Metanephros (tissue), 2 donors: ENCODE results near the gene PACRG. TPM values are rescaled to one million over a fixed set of nuclear protein-coding genes. Genes with fewer than 3 reads are reported as not detected.

ENCODE experiments used
- small RNA-seq: library from RNA; depleted of rRNA; stranded (forward); fragments of <200 nt; gene quantifications from one replicate; pipeline ENCODE3, GENCODE V24; 2014; ENCODE audit warnings: low replicate concordance
- total RNA-seq: library from RNA; depleted of rRNA; stranded (reverse); fragments of >200 nt; gene quantifications from one replicate; pipeline ENCODE4 v1.2.3, GENCODE V29; 2014

PACRG gene
- total RNA-seq = 13.3 TPM

DNA sequence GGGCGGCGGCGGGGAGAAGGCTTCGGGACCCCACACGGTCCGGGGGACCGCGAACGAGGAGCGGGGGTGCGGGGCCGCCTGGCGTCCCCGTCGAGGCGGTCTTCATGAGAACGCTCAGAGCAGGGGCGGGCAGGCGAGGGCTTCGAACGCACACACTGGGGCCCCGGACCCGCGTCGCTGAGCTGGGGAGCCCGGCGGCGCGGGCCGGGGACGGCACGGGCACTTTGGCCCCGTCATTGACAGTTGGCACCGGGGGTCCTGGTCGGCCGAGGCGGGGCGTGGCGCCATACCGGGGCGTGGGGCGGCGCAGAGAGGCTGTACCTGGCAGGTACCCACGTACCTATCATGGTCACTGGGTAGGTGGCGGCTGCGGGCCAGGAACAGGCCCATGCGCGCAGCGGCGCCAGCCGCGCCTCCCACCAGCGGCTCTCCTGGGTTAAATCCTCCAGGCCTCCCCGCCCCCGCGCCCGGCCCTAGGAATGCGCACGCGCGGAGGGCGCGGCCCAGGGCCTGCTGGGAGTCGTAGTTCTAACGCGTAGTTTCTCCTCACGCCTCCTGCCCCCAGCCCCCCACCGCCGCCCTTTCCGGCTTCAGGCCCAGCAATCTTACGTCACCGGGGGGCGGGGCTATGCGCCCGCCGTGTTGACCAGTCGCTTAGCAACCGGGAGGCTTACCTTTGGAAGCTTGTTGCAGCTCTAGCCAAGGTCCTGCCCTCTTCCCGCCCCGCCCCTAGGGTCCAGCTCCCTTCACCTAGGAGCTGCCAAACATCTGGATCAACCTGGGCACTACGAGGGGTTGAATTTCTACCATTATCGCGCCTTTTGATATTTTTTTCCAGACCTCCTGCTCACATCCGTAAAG, at the start of gene PACRG, which contains the start of gene PRKN:
Gene PACRG (plus strand): TSS at position 653 of the 861 bp plus-strand sequence.
Gene PRKN (minus strand): TSS at position 445 of the 861 bp plus-strand sequence.

Small RNA genes within 50 kb of the gene (small RNA-seq; reads per million reads assigned to genes)
- not detected for gene AL031121.1
- not detected for gene AL590286.1

Other genes with a start within 250 kb of the PACRG start
- 19.2 TPM for gene PRKN, start 208 bp upstream of the PACRG start, total RNA-seq